ENCODE data around the gene B4GALNT4.

Gene B4GALNT4

GRCh38 chr11:380996-381395 is 11.7 kb downstream of the B4GALNT4 start:
- TF ChIP-seq CTCF (IDR thresholded peaks at IDR 0.05; ENCODE audit: unreplicated experiment in 3 of 3), result no peak
- H3K4me1 Mint-ChIP-seq, result no peaks in the 10 kb centered on the region
- no peak overlapping the region for H3K27ac Mint-ChIP-seq

GRCh38 chr11:381501-382072 is 12.3 kb downstream of the B4GALNT4 start:
- peaks cover 36% of the 10 kb centered on the region for H3K36me3 Mint-ChIP-seq (ENCODE audit: low read depth)
- TF ChIP-seq CTCF (IDR thresholded peaks at IDR 0.05; ENCODE audit: unreplicated experiment in 3 of 3), result no peak
- H3K9me3 Mint-ChIP-seq, result no peaks in the 10 kb centered on the region
- no peaks in the 10 kb centered on the region for H3K4me1 Mint-ChIP-seq
- no peak overlapping the region for H3K4me3 Mint-ChIP-seq
- H3K27me3 Mint-ChIP-seq (ENCODE audit: low read depth), result peaks cover 9% of the 10 kb centered on the region
- H3K27ac Mint-ChIP-seq, result no peak overlapping the region

More at GRCh38 chr11:380996-381395, 11.7 kb downstream of the B4GALNT4 start:
- no peak overlapping the region for H3K4me3 Mint-ChIP-seq
- peaks cover 36% of the 10 kb centered on the region for H3K36me3 Mint-ChIP-seq (ENCODE audit: low read depth)
- H3K27me3 Mint-ChIP-seq (ENCODE audit: low read depth), result peaks cover 9% of the 10 kb centered on the region
- no peaks in the 10 kb centered on the region for H3K9me3 Mint-ChIP-seq

GRCh38 chr11:382081-382629 is 12.9 kb downstream of the B4GALNT4 start:
- Mint-ChIP-seq H3K27me3 (ENCODE audit: low read depth) (peaks cover 9% of the 10 kb centered on the region), H3K4me3 (no peak overlapping the region), H3K36me3 (ENCODE audit: low read depth) (peaks cover 36% of the 10 kb centered on the region), H3K27ac (no peak overlapping the region), H3K4me1 (peaks cover 3% of the 10 kb centered on the region), H3K9me3 (peaks cover 1% of the 10 kb centered on the region)
- TF ChIP-seq CTCF (IDR thresholded peaks at IDR 0.05; ENCODE audit: unreplicated experiment in 3 of 3), result no peak

GRCh38 chr11:383431-383830 is 14.1 kb downstream of the B4GALNT4 start:
- no peak overlapping the region for H3K27ac Mint-ChIP-seq
- peaks cover 14% of the 10 kb centered on the region for H3K4me1 Mint-ChIP-seq
- no peak for TF ChIP-seq CTCF (IDR thresholded peaks at IDR 0.05; ENCODE audit: unreplicated experiment in 3 of 3)
- H3K9me3 Mint-ChIP-seq, result peaks cover 2% of the 10 kb centered on the region
- peaks cover 24% of the 10 kb centered on the region for H3K36me3 Mint-ChIP-seq (ENCODE audit: low read depth)
- no peak overlapping the region for H3K4me3 Mint-ChIP-seq
- peaks cover 9% of the 10 kb centered on the region for H3K27me3 Mint-ChIP-seq (ENCODE audit: low read depth)

GRCh38 chr11:384511-384910 is 15.2 kb downstream of the B4GALNT4 start:
- peaks cover 22% of the 10 kb centered on the region for H3K4me1 Mint-ChIP-seq
- TF ChIP-seq CTCF (IDR thresholded peaks at IDR 0.05; ENCODE audit: unreplicated experiment in 3 of 3), result no peak
- peaks cover 2% of the 10 kb centered on the region for H3K9me3 Mint-ChIP-seq
- H3K4me3 Mint-ChIP-seq, result no peak overlapping the region
- peaks cover 13% of the 10 kb centered on the region for H3K27me3 Mint-ChIP-seq (ENCODE audit: low read depth)
- H3K27ac Mint-ChIP-seq, result no peak overlapping the region
- peaks cover 17% of the 10 kb centered on the region for H3K36me3 Mint-ChIP-seq (ENCODE audit: low read depth)
